K562 (cell line): ENCODE results near the gene MAK. TPM values are rescaled to one million over a fixed set of nuclear protein-coding genes. Genes with fewer than 3 reads are reported as not detected.

Experiments used
- polyA plus RNA-seq, 8 experiments: library from polyadenylated mRNA; depleted of rRNA in 4 of 8; stranded (reverse) in 5 of 8; unstranded in 3 of 8; fragments of >200 nt; fragmentation: Nextera tagmentation in 2 of 8; fragmentation: Illumina TruSeq in 1 of 8; extraction: Ambion mirVana in 2 of 8; extraction: Trizol in 1 of 8; gene quantifications; 2 replicates each; pipeline versions ENCODE4 v1.2.1 to v1.2.3, GENCODE V29; 2011 to 2014; ENCODE audit warnings: inconsistent platforms in 1 of 8, missing spikeins in 1 of 8
- small RNA-seq: library from RNA; depleted of rRNA; stranded (forward); fragments of <200 nt; gene quantifications from one replicate; pipeline ENCODE3, GENCODE V24; 2014
- total RNA-seq, 7 experiments: library from RNA; depleted of rRNA in 6 of 7; stranded (reverse); fragments of >200 nt in 6 of 7; fragmentation: Illumina TruSeq in 2 of 7; extraction: Trizol in 2 of 7; gene quantifications; 2 replicates each; pipeline versions ENCODE4 v1.2.1 to v1.2.3, GENCODE V29; 2011 to 2021; ENCODE audit warnings: low replicate concordance in 1 of 7

Gene MAK
- total and polyA plus RNA-seq, 9 of the 15 experiments (the other 6 are each of a cell fraction or from before 2014, with no cell fraction given) = 0.25 to 1.1 (median 0.53) TPM

Small RNAs within 50 kb of the gene (small RNA-seq; reads per million reads assigned to genes)
- 0.29 reads per million for gene RNA5SP203

Other genes with a start within 250 kb of the MAK start
- 6.7 and 11.7 TPM in 2 replicates for gene C6orf52, start 143.9 kb downstream of the MAK start, total RNA-seq (2014; rRNA removed)
- 11.1 and 14.9 TPM in 2 replicates for gene C6orf52, start 143.9 kb downstream of the MAK start, total RNA-seq (2014; rRNA removed; fragmentation: Illumina TruSeq; extraction: Trizol)
- 7.4 and 10.8 TPM in 2 replicates for gene C6orf52, start 143.9 kb downstream of the MAK start, total RNA-seq (2015; rRNA removed; fragmentation: Illumina TruSeq; extraction: Trizol)
- 10.5 TPM in 2 replicates for gene C6orf52, start 143.9 kb downstream of the MAK start, total RNA-seq (2021)
- gene C6orf52, start 143.9 kb downstream of the MAK start, polyA plus RNA-seq (2011; rRNA removed) = 11.8 and 14.0 TPM in 2 replicates
- 12.3 and 12.9 TPM in 2 replicates for gene C6orf52, start 143.9 kb downstream of the MAK start, polyA plus RNA-seq (2014; fragmentation: Illumina TruSeq; extraction: Trizol)
- gene C6orf52, start 143.9 kb downstream of the MAK start, polyA plus RNA-seq (2014; fragmentation: Nextera tagmentation; extraction: Ambion mirVana) = 10 to 100 TPM; 27.6 to 37.0 TPM
- 9.1 and 10.7 TPM in 2 replicates for gene C6orf52, start 143.9 kb downstream of the MAK start, polyA plus RNA-seq (2014; rRNA removed)
- 50.0 and 52.4 TPM in 2 replicates for gene PAK1IP1, start 143.6 kb downstream of the MAK start, total RNA-seq (2014; rRNA removed)
- 87.0 and 95.7 TPM in 2 replicates for gene PAK1IP1, start 143.6 kb downstream of the MAK start, total RNA-seq (2014; rRNA removed; fragmentation: Illumina TruSeq; extraction: Trizol)
- gene PAK1IP1, start 143.6 kb downstream of the MAK start, total RNA-seq (2015; rRNA removed; fragmentation: Illumina TruSeq; extraction: Trizol) = 87.3 and 90.9 TPM in 2 replicates
- 52.4 and 56.5 TPM in 2 replicates for gene PAK1IP1, start 143.6 kb downstream of the MAK start, total RNA-seq (2021)
- 49.0 and 69.7 TPM in 2 replicates for gene PAK1IP1, start 143.6 kb downstream of the MAK start, polyA plus RNA-seq (2011; rRNA removed)
- 85.9 and 108 TPM in 2 replicates for gene PAK1IP1, start 143.6 kb downstream of the MAK start, polyA plus RNA-seq (2014; fragmentation: Illumina TruSeq; extraction: Trizol)
- gene PAK1IP1, start 143.6 kb downstream of the MAK start, polyA plus RNA-seq (2014; fragmentation: Nextera tagmentation; extraction: Ambion mirVana) = 100 to 1,000 TPM; 189 to 200 TPM
- 63.5 and 64.4 TPM in 2 replicates for gene PAK1IP1, start 143.6 kb downstream of the MAK start, polyA plus RNA-seq (2014; rRNA removed)
- gene TMEM14C, start 115.5 kb downstream of the MAK start, total RNA-seq (2014; rRNA removed) = 151 TPM in 2 replicates
- 213 and 225 TPM in 2 replicates for gene TMEM14C, start 115.5 kb downstream of the MAK start, total RNA-seq (2014; rRNA removed; fragmentation: Illumina TruSeq; extraction: Trizol)
- gene TMEM14C, start 115.5 kb downstream of the MAK start, total RNA-seq (2015; rRNA removed; fragmentation: Illumina TruSeq; extraction: Trizol) = 150 and 160 TPM in 2 replicates
- 183 and 204 TPM in 2 replicates for gene TMEM14C, start 115.5 kb downstream of the MAK start, total RNA-seq (2021)
- 319 and 402 TPM in 2 replicates for gene TMEM14C, start 115.5 kb downstream of the MAK start, polyA plus RNA-seq (2011; rRNA removed)
- gene TMEM14C, start 115.5 kb downstream of the MAK start, polyA plus RNA-seq (2014; fragmentation: Illumina TruSeq; extraction: Trizol) = 209 and 263 TPM in 2 replicates
- 100 to 1,000 TPM; 472 to 496 TPM for gene TMEM14C, start 115.5 kb downstream of the MAK start, polyA plus RNA-seq (2014; fragmentation: Nextera tagmentation; extraction: Ambion mirVana)
- 264 and 287 TPM in 2 replicates for gene TMEM14C, start 115.5 kb downstream of the MAK start, polyA plus RNA-seq (2014; rRNA removed)
- 149 and 174 TPM in 2 replicates for gene TMEM14B, start 90.7 kb downstream of the MAK start, total RNA-seq (2014; rRNA removed)
- 263 and 285 TPM in 2 replicates for gene TMEM14B, start 90.7 kb downstream of the MAK start, total RNA-seq (2014; rRNA removed; fragmentation: Illumina TruSeq; extraction: Trizol)
- 181 and 217 TPM in 2 replicates for gene TMEM14B, start 90.7 kb downstream of the MAK start, total RNA-seq (2015; rRNA removed; fragmentation: Illumina TruSeq; extraction: Trizol)
- gene TMEM14B, start 90.7 kb downstream of the MAK start, total RNA-seq (2021) = 211 and 214 TPM in 2 replicates
- 247 and 349 TPM in 2 replicates for gene TMEM14B, start 90.7 kb downstream of the MAK start, polyA plus RNA-seq (2011; rRNA removed)
- 198 and 252 TPM in 2 replicates for gene TMEM14B, start 90.7 kb downstream of the MAK start, polyA plus RNA-seq (2014; fragmentation: Illumina TruSeq; extraction: Trizol)
- gene TMEM14B, start 90.7 kb downstream of the MAK start, polyA plus RNA-seq (2014; fragmentation: Nextera tagmentation; extraction: Ambion mirVana) = 100 to 1,000 TPM; 777 to 862 TPM
- 271 and 298 TPM in 2 replicates for gene TMEM14B, start 90.7 kb downstream of the MAK start, polyA plus RNA-seq (2014; rRNA removed)
- not detected in 2 replicates for gene GCM2, start 43.5 kb upstream of the MAK start, total RNA-seq (2014; rRNA removed)
- gene GCM2, start 43.5 kb upstream of the MAK start, total RNA-seq (2014; rRNA removed; fragmentation: Illumina TruSeq; extraction: Trizol) = not detected in 2 replicates
- not detected in 2 replicates for gene GCM2, start 43.5 kb upstream of the MAK start, total RNA-seq (2015; rRNA removed; fragmentation: Illumina TruSeq; extraction: Trizol)
- gene GCM2, start 43.5 kb upstream of the MAK start, total RNA-seq (2021) = 0.11 TPM in 1 of 2 replicates, not detected in the other
- gene GCM2, start 43.5 kb upstream of the MAK start, polyA plus RNA-seq (2011; rRNA removed) = 0.04 TPM in 1 of 2 replicates, not detected in the other
- gene GCM2, start 43.5 kb upstream of the MAK start, polyA plus RNA-seq (2014; fragmentation: Illumina TruSeq; extraction: Trizol) = 0.07 TPM in 1 of 2 replicates, not detected in the other
- under 1 TPM; 0.01 TPM for gene GCM2, start 43.5 kb upstream of the MAK start, polyA plus RNA-seq (2014; fragmentation: Nextera tagmentation; extraction: Ambion mirVana)
- not detected in 2 replicates for gene GCM2, start 43.5 kb upstream of the MAK start, polyA plus RNA-seq (2014; rRNA removed)
- gene SYCP2L, start 48.5 kb upstream of the MAK start, total RNA-seq (2014; rRNA removed) = 11.2 and 18.8 TPM in 2 replicates
- gene SYCP2L, start 48.5 kb upstream of the MAK start, total RNA-seq (2014; rRNA removed; fragmentation: Illumina TruSeq; extraction: Trizol) = 29.7 and 29.8 TPM in 2 replicates
- 22.0 and 27.1 TPM in 2 replicates for gene SYCP2L, start 48.5 kb upstream of the MAK start, total RNA-seq (2015; rRNA removed; fragmentation: Illumina TruSeq; extraction: Trizol)
- gene SYCP2L, start 48.5 kb upstream of the MAK start, total RNA-seq (2021) = 18.1 and 21.5 TPM in 2 replicates
- 46.9 and 64.9 TPM in 2 replicates for gene SYCP2L, start 48.5 kb upstream of the MAK start, polyA plus RNA-seq (2011; rRNA removed)
- gene SYCP2L, start 48.5 kb upstream of the MAK start, polyA plus RNA-seq (2014; fragmentation: Illumina TruSeq; extraction: Trizol) = 20.6 and 31.5 TPM in 2 replicates
- gene SYCP2L, start 48.5 kb upstream of the MAK start, polyA plus RNA-seq (2014; fragmentation: Nextera tagmentation; extraction: Ambion mirVana) = 10 to 100 TPM; 12.4 to 16.2 TPM
- gene SYCP2L, start 48.5 kb upstream of the MAK start, polyA plus RNA-seq (2014; rRNA removed) = 25.0 and 29.9 TPM in 2 replicates
- gene ELOVL2, start 205.8 kb upstream of the MAK start, total RNA-seq (2014; rRNA removed) = 0.05 and 0.33 TPM in 2 replicates
- 0.36 and 0.48 TPM in 2 replicates for gene ELOVL2, start 205.8 kb upstream of the MAK start, total RNA-seq (2014; rRNA removed; fragmentation: Illumina TruSeq; extraction: Trizol)
- 0.30 and 0.47 TPM in 2 replicates for gene ELOVL2, start 205.8 kb upstream of the MAK start, total RNA-seq (2015; rRNA removed; fragmentation: Illumina TruSeq; extraction: Trizol)
- gene ELOVL2, start 205.8 kb upstream of the MAK start, total RNA-seq (2021) = 0.29 and 0.31 TPM in 2 replicates
- gene ELOVL2, start 205.8 kb upstream of the MAK start, polyA plus RNA-seq (2011; rRNA removed) = 0.35 and 0.96 TPM in 2 replicates
- 0.35 and 0.56 TPM in 2 replicates for gene ELOVL2, start 205.8 kb upstream of the MAK start, polyA plus RNA-seq (2014; fragmentation: Illumina TruSeq; extraction: Trizol)
- gene ELOVL2, start 205.8 kb upstream of the MAK start, polyA plus RNA-seq (2014; fragmentation: Nextera tagmentation; extraction: Ambion mirVana) = under 1 TPM; 0.14 to 0.20 TPM
- 0.17 and 0.23 TPM in 2 replicates for gene ELOVL2, start 205.8 kb upstream of the MAK start, polyA plus RNA-seq (2014; rRNA removed)